Measurements from ENCODE around the gene TNKS2. TPM values are rescaled to one million over a fixed set of nuclear protein-coding genes. Genes with fewer than 3 reads are reported as not detected.

TNKS2 gene
- total and polyA plus RNA-seq, 2 donors (not counting 1 experiment from before 2014, with no cell fraction given): 17.5 to 45.8 TPM

DNA sequence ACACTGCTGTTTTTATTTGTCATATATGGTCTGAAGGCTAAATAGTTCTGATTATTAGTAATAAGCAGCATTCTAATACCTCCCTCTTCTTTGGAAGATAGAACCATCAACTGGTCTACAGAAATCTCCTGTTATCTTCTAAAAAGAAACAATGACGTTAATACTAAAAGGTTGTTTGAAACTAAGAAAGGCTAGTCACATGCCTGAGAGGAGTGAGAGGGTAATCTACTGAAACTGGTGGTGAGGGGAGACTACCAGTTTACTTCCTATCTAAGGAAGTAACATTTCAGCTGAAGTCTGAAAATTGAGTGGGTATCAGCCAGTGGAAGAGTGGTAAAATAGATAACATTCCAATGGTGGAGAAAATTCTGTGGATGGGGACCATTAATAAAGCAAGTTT is 62.7 kb downstream of the TNKS2 start:
- no peak overlapping the region for H3K27ac ChIP-seq (ENCODE audit: low read length in 2 of 2)
- no peaks in the 10 kb centered on the region for H3K27me3 ChIP-seq (replicated peaks in 1 of 4; ENCODE audit: control extremely low read depth in 1 of 4, control insufficient read depth in 3 of 4, insufficient read depth in 4 of 4, low read length in 3 of 4)
- no peak overlapping the region for H3K9ac ChIP-seq (ENCODE audit: low read length)
- intact Hi-C loops (cut with micrococcal nuclease): loop anchor here (5.0 kb wide), 1 partner anchor 34 kb away; no protein-coding TSS in a partner anchor
- Mint-ChIP-seq H3K9me3 (ENCODE audit: insufficient read depth) (no peaks in the 10 kb centered on the region), H3K4me3 (no peak overlapping the region), H3K27ac (no peak overlapping the region), H3K4me1 (no peaks in the 10 kb centered on the region), H3K27me3 (no peaks in the 10 kb centered on the region)
- no peaks in the 10 kb centered on the region for H4K20me1 ChIP-seq (ENCODE audit: control insufficient read depth, insufficient read depth, low read length, poor library complexity, severe bottlenecking)
- no peaks in the 10 kb centered on the region for H3K9me3 ChIP-seq (ENCODE audit: control extremely low read depth in 1 of 3, control insufficient read depth in 2 of 3, insufficient read depth in 1 of 3, low read length in 2 of 3)
- no peaks in the 10 kb centered on the region for H3K79me2 ChIP-seq (ENCODE audit: control insufficient read depth, insufficient read depth, low read length)
- TF ChIP-seq EZH2 (IDR thresholded peaks at IDR 0.05; ENCODE audit: borderline replicate concordance, insufficient read depth, low read depth, low read length, poor library complexity, severe bottlenecking): no peak
- TF ChIP-seq, protein P1, sequence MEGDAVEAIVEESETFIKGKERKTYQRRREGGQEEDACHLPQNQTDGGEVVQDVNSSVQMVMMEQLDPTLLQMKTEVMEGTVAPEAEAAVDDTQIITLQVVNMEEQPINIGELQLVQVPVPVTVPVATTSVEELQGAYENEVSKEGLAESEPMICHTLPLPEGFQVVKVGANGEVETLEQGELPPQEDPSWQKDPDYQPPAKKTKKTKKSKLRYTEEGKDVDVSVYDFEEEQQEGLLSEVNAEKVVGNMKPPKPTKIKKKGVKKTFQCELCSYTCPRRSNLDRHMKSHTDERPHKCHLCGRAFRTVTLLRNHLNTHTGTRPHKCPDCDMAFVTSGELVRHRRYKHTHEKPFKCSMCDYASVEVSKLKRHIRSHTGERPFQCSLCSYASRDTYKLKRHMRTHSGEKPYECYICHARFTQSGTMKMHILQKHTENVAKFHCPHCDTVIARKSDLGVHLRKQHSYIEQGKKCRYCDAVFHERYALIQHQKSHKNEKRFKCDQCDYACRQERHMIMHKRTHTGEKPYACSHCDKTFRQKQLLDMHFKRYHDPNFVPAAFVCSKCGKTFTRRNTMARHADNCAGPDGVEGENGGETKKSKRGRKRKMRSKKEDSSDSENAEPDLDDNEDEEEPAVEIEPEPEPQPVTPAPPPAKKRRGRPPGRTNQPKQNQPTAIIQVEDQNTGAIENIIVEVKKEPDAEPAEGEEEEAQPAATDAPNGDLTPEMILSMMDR (IDR thresholded peaks at IDR 0.05): no peak
- no peaks in the 10 kb centered on the region for H3K4me1 ChIP-seq (ENCODE audit: control insufficient read depth in 2 of 2, insufficient read depth in 2 of 2, low read length in 2 of 2)
- DNase-seq: no peak
- peaks cover 28 to 87% of the 10 kb centered on the region in 2 experiments for H3K36me3 ChIP-seq (replicated peaks in 1 of 2; ENCODE audit: control extremely low read depth in 1 of 2, control insufficient read depth in 1 of 2, extremely low read depth in 1 of 2, insufficient read depth in 2 of 2, low read length in 1 of 2)
- H2AFZ ChIP-seq (ENCODE audit: insufficient read depth, low read depth, low read length, poor library complexity, severe bottlenecking): no peak overlapping the region
- no peak for ATAC-seq (ENCODE audit: low read depth)
- H3K4me2 ChIP-seq (replicated peaks; ENCODE audit: low read depth, low read length, poor library complexity, severe bottlenecking): no peak overlapping the region
- POLR2A ChIA-PET: interaction anchor here (0.6 kb wide), 1 partner anchor 25 kb away, joined by 9 read pairs; no protein-coding TSS in a partner anchor
- CTCF ChIA-PET: interaction anchor here (0.6 kb wide), 1 partner anchor 10 kb away, joined by 3 read pairs; no protein-coding TSS in a partner anchor
- no CpG with 5 or more reads among the region's 1 CpG for WGBS (ENCODE audit: insufficient coverage)
- no peak overlapping the region for H3K4me3 ChIP-seq (ENCODE audit: control extremely low read depth in 1 of 5, extremely low read depth in 1 of 5, insufficient read depth in 1 of 5, low read depth in 2 of 5, low read length in 4 of 5)

DNA sequence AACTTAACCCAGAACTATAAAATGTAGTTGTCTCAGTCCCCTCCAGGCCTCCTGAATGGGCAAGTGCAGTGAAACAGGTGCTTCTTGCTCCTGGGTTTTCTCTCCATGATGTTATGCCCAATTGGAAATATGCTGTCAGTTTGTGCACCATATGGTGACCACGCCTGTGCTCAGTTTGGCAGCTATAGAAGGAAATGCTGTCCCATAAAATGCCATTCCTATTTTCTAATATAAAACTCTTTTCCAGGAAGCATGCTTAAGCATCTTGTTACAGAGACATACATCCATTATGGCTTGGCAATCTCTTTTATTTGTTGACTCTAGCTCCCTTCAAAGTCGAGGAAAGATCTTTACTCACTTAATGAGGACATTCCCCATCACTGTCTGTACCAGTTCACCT is 65.9 kb downstream of the TNKS2 start:
- Mint-ChIP-seq H3K4me3 (no peak overlapping the region), H3K4me1 (no peaks in the 10 kb centered on the region), H3K27me3 (no peaks in the 10 kb centered on the region), H3K27ac (no peak overlapping the region), H3K9me3 (ENCODE audit: insufficient read depth) (no peaks in the 10 kb centered on the region)
- TF ChIP-seq, protein P1 (IDR thresholded peaks at IDR 0.05): no peak
- TF ChIP-seq EZH2 (IDR thresholded peaks at IDR 0.05; ENCODE audit: borderline replicate concordance, insufficient read depth, low read depth, low read length, poor library complexity, severe bottlenecking): no peak
- no peak overlapping the region for H2AFZ ChIP-seq (ENCODE audit: insufficient read depth, low read depth, low read length, poor library complexity, severe bottlenecking)
- no peaks in the 10 kb centered on the region for H3K79me2 ChIP-seq (ENCODE audit: control insufficient read depth, insufficient read depth, low read length)
- H3K27ac ChIP-seq (ENCODE audit: low read length in 2 of 2): no peak overlapping the region
- DNase-seq: no peak
- intact Hi-C loops (cut with micrococcal nuclease): loop anchor here (5.0 kb wide), 1 partner anchor 37 kb away; no protein-coding TSS in a partner anchor
- no peak for ATAC-seq (ENCODE audit: low read depth)
- ChIA-PET POLR2A (no interaction called here), CTCF (interaction anchor here (0.9 to 2.5 kb wide), 2 partner anchors 44 to 49 kb away, joined by 5 to 7 read pairs; no protein-coding TSS in a partner anchor)
- no peaks in the 10 kb centered on the region for H3K4me1 ChIP-seq (ENCODE audit: control insufficient read depth in 2 of 2, insufficient read depth in 2 of 2, low read length in 2 of 2)
- H3K4me2 ChIP-seq (replicated peaks; ENCODE audit: low read depth, low read length, poor library complexity, severe bottlenecking): no peak overlapping the region
- 77% methylated on average over 2 of the region's 2 CpGs for whole genome bisulfite sequencing (ENCODE audit: insufficient coverage)
- H3K36me3 ChIP-seq (replicated peaks in 1 of 2; ENCODE audit: control extremely low read depth in 1 of 2, control insufficient read depth in 1 of 2, extremely low read depth in 1 of 2, insufficient read depth in 2 of 2, low read length in 1 of 2): peaks cover 21 to 62% of the 10 kb centered on the region in 2 experiments
- H3K9me3 ChIP-seq (ENCODE audit: control extremely low read depth in 1 of 3, control insufficient read depth in 2 of 3, insufficient read depth in 1 of 3, low read length in 2 of 3): no peaks in the 10 kb centered on the region
- H3K9ac ChIP-seq (ENCODE audit: low read length): no peak overlapping the region
- H3K27me3 ChIP-seq (replicated peaks in 1 of 4; ENCODE audit: control extremely low read depth in 1 of 4, control insufficient read depth in 3 of 4, insufficient read depth in 4 of 4, low read length in 3 of 4): no peaks in the 10 kb centered on the region
- H3K4me3 ChIP-seq (ENCODE audit: control extremely low read depth in 1 of 5, extremely low read depth in 1 of 5, insufficient read depth in 1 of 5, low read depth in 2 of 5, low read length in 4 of 5): no peak overlapping the region
- H4K20me1 ChIP-seq (ENCODE audit: control insufficient read depth, insufficient read depth, low read length, poor library complexity, severe bottlenecking): no peaks in the 10 kb centered on the region

Measured in B cell (primary cell).